Measurements from ENCODE around the gene FMO2.

DNA sequence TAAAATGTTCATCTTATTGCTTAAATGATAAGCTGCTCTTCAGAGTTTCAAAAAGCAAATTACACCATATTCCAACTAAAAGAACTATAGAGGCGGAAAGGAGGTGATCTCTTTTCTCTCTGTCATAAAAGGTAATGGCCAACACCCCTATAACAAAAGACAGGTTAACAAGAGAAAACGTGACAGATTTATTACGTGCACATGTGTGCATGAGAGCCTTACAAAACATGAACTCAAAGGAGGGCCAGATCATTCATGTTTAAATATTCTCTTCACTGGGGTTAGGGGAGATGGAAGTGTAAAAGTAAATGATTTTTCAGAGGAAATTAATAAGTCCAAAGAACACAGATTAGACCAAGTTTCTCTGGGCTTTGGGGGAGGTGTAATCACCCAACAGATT lies 26.5 kb upstream of the FMO2 start:
- no peak for TF ChIP-seq CTCF (IDR thresholded peaks at IDR 0.05 in 4 of 5, conservative IDR thresholded peaks at IDR 0.05 in 1 of 5)
- no peak for TF ChIP-seq POLR2A (IDR thresholded peaks at IDR 0.05)

All from gastrocnemius medialis (tissue), 4 donors.